ENCODE results near the gene CDH18. TPM values are rescaled to one million over a fixed set of nuclear protein-coding genes. Genes with fewer than 3 reads are reported as not detected.

The CDH18 gene
- total RNA-seq, 2 donors from 2014 or later, result 0.78 to 2.0 TPM

- H3K36me3 ChIP-seq (replicated peaks in 1 of 2; ENCODE audit: insufficient read depth in 1 of 2, low read depth in 2 of 2), result no peaks in the 10 kb centered on the region
- TF ChIP-seq CTCF (IDR thresholded peaks at IDR 0.05) (no peak), POLR2A (IDR thresholded peaks at IDR 0.05) (no peak)
- H3K4me3 ChIP-seq, result no peak overlapping the region
- WGBS, 2 donors, result 54 to 59% methylated on average over 3 of the region's 3 CpGs
- no peaks in the 10 kb centered on the region for H3K9me3 ChIP-seq
- H3K27ac ChIP-seq, result no peak overlapping the region
- intact Hi-C loops (cut with DNase I), result no loop called here
- H3K4me1 ChIP-seq, result no peaks in the 10 kb centered on the region
- H3K27me3 ChIP-seq, result no peaks in the 10 kb centered on the region
- ATAC-seq (no peak), DNase-seq (no peak)
Observed at GRCh38 chr5:19719109-19719508, 268.9 kb downstream of the CDH18 start.

- Histone ChIP-seq H3K36me3 (replicated peaks in 1 of 2; ENCODE audit: insufficient read depth in 1 of 2, low read depth in 2 of 2) (no peaks in the 10 kb centered on the region), H3K4me3 (no peak overlapping the region), H3K4me1 (no peaks in the 10 kb centered on the region), H3K9me3 (no peaks in the 10 kb centered on the region), H3K27me3 (no peaks in the 10 kb centered on the region), H3K27ac (no peak overlapping the region)
- WGBS, 2 donors, result 57 to 75% methylated on average over 1 of the region's 1 CpG
- intact Hi-C loops (cut with DNase I), result no loop called here
- TF ChIP-seq POLR2A (IDR thresholded peaks at IDR 0.05), result no peak
- TF ChIP-seq CTCF (IDR thresholded peaks at IDR 0.05), result no peak
- ATAC-seq (no peak), DNase-seq (no peak)
Observed at GRCh38 chr5:19713740-19714139, 274.3 kb downstream of the CDH18 start.

GRCh38 chr5:19709403-19709802, 278.6 kb downstream of the CDH18 start:
- DNase-seq, result no peak
- Histone ChIP-seq H3K27me3 (no peaks in the 10 kb centered on the region), H3K36me3 (replicated peaks in 1 of 2; ENCODE audit: insufficient read depth in 1 of 2, low read depth in 2 of 2) (no peaks in the 10 kb centered on the region), H3K27ac (no peak overlapping the region), H3K4me3 (no peak overlapping the region), H3K9me3 (no peaks in the 10 kb centered on the region), H3K4me1 (no peaks in the 10 kb centered on the region)
- 72 to 86% methylated on average over 2 of the region's 2 CpGs for whole genome bisulfite sequencing, 2 donors
- TF ChIP-seq POLR2A (IDR thresholded peaks at IDR 0.05), result no peak
- TF ChIP-seq CTCF (IDR thresholded peaks at IDR 0.05), result no peak
- intact Hi-C loops (cut with DNase I), result no loop called here
- no peak for ATAC-seq

- no peak for ATAC-seq
- Histone ChIP-seq H3K4me3 (no peak overlapping the region), H3K27ac (no peak overlapping the region), H3K27me3 (no peaks in the 10 kb centered on the region), H3K36me3 (replicated peaks in 1 of 2; ENCODE audit: insufficient read depth in 1 of 2, low read depth in 2 of 2) (no peaks in the 10 kb centered on the region), H3K9me3 (no peaks in the 10 kb centered on the region), H3K4me1 (no peaks in the 10 kb centered on the region)
- intact Hi-C loops (cut with DNase I), result no loop called here
- 95 to 96% methylated on average over 4 of the region's 4 CpGs for WGBS, 2 donors
- DNase-seq, result no peak
- TF ChIP-seq CTCF (IDR thresholded peaks at IDR 0.05) (no peak), POLR2A (IDR thresholded peaks at IDR 0.05) (no peak)
Observed at GRCh38 chr5:19706776-19707175, 281.2 kb downstream of the CDH18 start.

GRCh38 chr5:19701731-19702130, 286.3 kb downstream of the CDH18 start:
- TF ChIP-seq POLR2A (IDR thresholded peaks at IDR 0.05) (no peak), CTCF (IDR thresholded peaks at IDR 0.05) (no peak)
- WGBS, 2 donors, result 91 to 98% methylated on average over 5 of the region's 5 CpGs
- no peaks in the 10 kb centered on the region for H3K36me3 ChIP-seq (replicated peaks in 1 of 2; ENCODE audit: insufficient read depth in 1 of 2, low read depth in 2 of 2)
- DNase-seq (no peak), ATAC-seq (no peak)
- H3K4me1 ChIP-seq, result no peaks in the 10 kb centered on the region
- no peaks in the 10 kb centered on the region for H3K27me3 ChIP-seq
- H3K27ac ChIP-seq, result no peak overlapping the region
- H3K9me3 ChIP-seq, result no peaks in the 10 kb centered on the region
- intact Hi-C loops (cut with DNase I), result no loop called here
- H3K4me3 ChIP-seq, result no peak overlapping the region

Data from body of pancreas (tissue), 4 donors.